Lung (tissue), 12 donors: ENCODE results near the gene CCDC82. TPM values are rescaled to one million over a fixed set of nuclear protein-coding genes. Genes with fewer than 3 reads are reported as not detected.
"Not testable (repeated sequence)": the region's sequence is repeated elsewhere in the genome, so short reads cannot be mapped to it uniquely, and the experiment has no call there.

Experiments used
- ATAC-seq: fragments of 200-7000 bp; cut with Tn5 transposase; one replicate; pipeline ENCODE4 v1.9.1; 2020; ENCODE audit warnings: moderate number of reproducible peaks; ENCODE audit not compliant: insufficient read depth, low FRiP score
- DNase-seq, 3 donors: peaks; one replicate each; pipeline ENCODE4 v3.0.0-alpha.2; 2013 to 2017
- H3K27ac ChIP-seq, 2 donors: one replicate each; pipeline ENCODE4 v1.5.1; 2013; ENCODE audit warnings: mild to moderate bottlenecking in 2 of 2, moderate library complexity in 2 of 2, control low read depth in 1 of 2, inconsistent platforms in 1 of 2, low read depth in 1 of 2, low read length in 1 of 2
- H3K27me3 ChIP-seq, 3 donors: one replicate each; pipeline ENCODE4 v1.5.1; 2013; ENCODE audit warnings: low read length in 2 of 3; ENCODE audit not compliant: control insufficient read depth in 3 of 3, insufficient read depth in 3 of 3
- H3K36me3 ChIP-seq, 4 donors: one replicate each; pipeline ENCODE4 v1.5.1; 2013; ENCODE audit warnings: low read length in 4 of 4, mild to moderate bottlenecking in 1 of 4, moderate library complexity in 1 of 4; ENCODE audit not compliant: control insufficient read depth in 4 of 4, insufficient read depth in 4 of 4
- H3K4me1 ChIP-seq, 5 donors: one replicate each; pipeline ENCODE4 v1.5.1; 2013; ENCODE audit warnings: low read length in 5 of 5, mild to moderate bottlenecking in 2 of 5, moderate library complexity in 1 of 5; ENCODE audit not compliant: control insufficient read depth in 5 of 5, insufficient read depth in 5 of 5
- H3K4me3 ChIP-seq: one replicate; pipeline ENCODE4 v1.5.1; 2013; ENCODE audit warnings: mild to moderate bottlenecking, control low read depth, moderate library complexity
- H3K9ac ChIP-seq, 2 donors: one replicate each; pipeline ENCODE4 v1.5.1; 2013; ENCODE audit warnings: low read length in 2 of 2, control low read depth in 1 of 2; ENCODE audit not compliant: insufficient read depth in 1 of 2
- H3K9me3 ChIP-seq, 4 donors: one replicate each; pipeline ENCODE4 v1.5.1; 2013; ENCODE audit warnings: low read length in 3 of 4, mild to moderate bottlenecking in 1 of 4, moderate library complexity in 1 of 4; ENCODE audit not compliant: control insufficient read depth in 4 of 4, insufficient read depth in 3 of 4
- CTCF ChIP-seq: IDR thresholded peaks from 2 replicates; pipeline ENCODE4 v1.5.1; 2012; ENCODE audit warnings: mild to moderate bottlenecking; ENCODE audit errors: control extremely low read depth, extremely low read depth
- WGBS, 2 donors: extraction: QIAGEN DNeasy Blood & Tissue Kit; methylation state at CpG; one replicate each; pipeline ENCODE4 v1.1.7; 2013; 5-methylcytosine and 5-hydroxymethylcytosine counted together
- polyA plus RNA-seq, 2 donors: library from polyadenylated mRNA; stranded (reverse); fragments of 200-250 nt; gene quantifications; one replicate each; pipeline ENCODE4 v1.2.1, GENCODE V29; 2013
- total RNA-seq, 2 donors: library from RNA; depleted of rRNA in 1 of 2; stranded (reverse); fragments of >200 nt in 1 of 2; gene quantifications; one replicate each; pipeline ENCODE4 v1.2.1, GENCODE V29; 2014 to 2021
- donor health status: control.
- donor health status: control.
- donor health status: Bipolar disorder and iron deficiency.
- donor health status: healthy.
- donor health status: DM: yes; HTN: yes; CAD: no.

Gene CCDC82
- total and polyA plus RNA-seq, 4 donors = 16.4 to 46.9 (median 29.2) TPM

GRCh38 chr11:96413408-96413807, 23.7 kb upstream of the CCDC82 start:
- Histone ChIP-seq H3K27me3 (no peaks in the 10 kb centered on the region), H3K4me1 (no peaks in the 10 kb centered on the region), H3K27ac (no peak overlapping the region), H3K4me3 (no peak overlapping the region), H3K36me3 (no peaks in the 10 kb centered on the region), H3K9ac (no peak overlapping the region), H3K9me3 (no peaks in the 10 kb centered on the region)
- ATAC-seq (no peak), DNase-seq (no peak)
- no peak for TF ChIP-seq CTCF

GRCh38 chr11:96412761-96413381, 23.2 kb upstream of the CCDC82 start:
- Histone ChIP-seq H3K4me3 (no peak overlapping the region), H3K27me3 (no peaks in the 10 kb centered on the region), H3K36me3 (no peaks in the 10 kb centered on the region), H3K9ac (no peak overlapping the region), H3K27ac (no peak overlapping the region), H3K9me3 (no peaks in the 10 kb centered on the region), H3K4me1 (no peaks in the 10 kb centered on the region)
- no peak for DNase-seq
- ATAC-seq = no peak
- 79 to 96% methylated on average over 1 of the region's 1 CpG for WGBS, 2 donors
- no peak for TF ChIP-seq CTCF

- H3K9me3 ChIP-seq, H3K27ac ChIP-seq, H3K9ac ChIP-seq, ATAC-seq, H3K4me3 ChIP-seq, H3K4me1 ChIP-seq, H3K36me3 ChIP-seq, DNase-seq, H3K27me3 ChIP-seq: not testable (repeated sequence)
- WGBS, 2 donors = 71 to 85% methylated on average over 12 to 18 of the region's 18 CpGs
These were observed 21.7 kb upstream of the CCDC82 start for GRCh38 chr11:96411412-96411811.

- no peak for TF ChIP-seq CTCF
These were observed 11.0 kb upstream of the CCDC82 start for GRCh38 chr11:96400697-96401096.

More at GRCh38 chr11:96400697-96401096, 11.0 kb upstream of the CCDC82 start:
- 89 to 100% methylated on average over 1 of the region's 1 CpG for WGBS, 2 donors
- no peak overlapping the region for H3K4me3 ChIP-seq
- no peak for ATAC-seq
- H3K27me3 ChIP-seq = no peaks in the 10 kb centered on the region
- no peak overlapping the region for H3K27ac ChIP-seq
- H3K9ac ChIP-seq = no peak overlapping the region
- DNase-seq = no peak
- H3K9me3 ChIP-seq = peaks cover 0 to 2% (median 0%) of the 10 kb centered on the region in 4 donors
- no peaks in the 10 kb centered on the region for H3K4me1 ChIP-seq
- no peaks in the 10 kb centered on the region for H3K36me3 ChIP-seq
